IMR-90 (cell line): ENCODE data around the gene GRAMD2B. TPM values are rescaled to one million over a fixed set of nuclear protein-coding genes. Genes with fewer than 3 reads are reported as not detected.

Experiments
- ATAC-seq: fragments of 200-7000 bp; cut with Tn5 transposase; 2 replicates; pipeline ENCODE4 v1.9.1; 2020; ENCODE audit warnings: low read depth, mild to moderate bottlenecking, moderate library complexity
- BruUV-seq: library from RNA; stranded (reverse); fragments of 400-500 nt; replicated peaks from 2 replicates; lab custom pipeline; 2021; lab: Mats Ljungman, UMichigan
- CTCF ChIA-PET: fragments of 300-600 bp; formaldehyde crosslinking; extraction: SDS; loops from one replicate; lab custom pipeline; 2021; ENCODE audit warnings: antibody characterized with exemption; lab: Yijun Ruan, JAX
- POLR2A ChIA-PET: fragments of 300-600 bp; sonication (Branson Sonifier 250); formaldehyde crosslinking; loops from one replicate; lab custom pipeline; 2022; ENCODE audit warnings: antibody characterized with exemption; ENCODE audit not compliant: unreplicated experiment; lab: Charles Lee
- DNase-seq: peaks from one replicate; pipeline ENCODE4 v3.0.0; 2013
- H2AFZ ChIP-seq: replicated peaks from 2 replicates; pipeline ENCODE3; 2013; ENCODE audit warnings: low read length, mild to moderate bottlenecking; ENCODE audit not compliant: poor library complexity
- H2AK5ac ChIP-seq: 2 replicates; pipeline ENCODE4 v1.6.1; 2013; ENCODE audit warnings: low read depth, low read length, inconsistent platforms
- H2AK9ac ChIP-seq: replicated peaks from 2 replicates; pipeline ENCODE3; 2013; ENCODE audit warnings: mild to moderate bottlenecking, low read depth, low read length, moderate library complexity; ENCODE audit not compliant: poor library complexity
- H2BK120ac ChIP-seq: 2 replicates; pipeline ENCODE4 v1.6.1; 2013; ENCODE audit warnings: low read depth, low read length, inconsistent platforms
- H2BK15ac ChIP-seq: 3 replicates; pipeline ENCODE4 v1.6.1; 2013; ENCODE audit warnings: low read depth, low read length, inconsistent platforms
- H2BK20ac ChIP-seq: 2 replicates; pipeline ENCODE4 v1.6.1; 2013; ENCODE audit warnings: low read depth, mild to moderate bottlenecking, inconsistent platforms, low read length, moderate library complexity
- H2BK5ac ChIP-seq: 2 replicates; pipeline ENCODE4 v1.6.1; 2013; ENCODE audit warnings: mild to moderate bottlenecking, low read depth, low read length, inconsistent platforms; ENCODE audit not compliant: poor library complexity, severe bottlenecking
- H3K14ac ChIP-seq: replicated peaks from 2 replicates; pipeline ENCODE4 v1.6.1; 2013; ENCODE audit warnings: low read depth, low read length, inconsistent platforms
- H3K18ac ChIP-seq: 2 replicates; pipeline ENCODE4 v1.6.1; 2013; ENCODE audit warnings: low read depth, low read length, control low read depth
- H3K23ac ChIP-seq: 2 replicates; pipeline ENCODE4 v1.6.1; 2013; ENCODE audit warnings: low read depth, low read length, inconsistent platforms
- H3K27ac ChIP-seq: 2 replicates; pipeline ENCODE4 v1.5.1; 2013; ENCODE audit warnings: mild to moderate bottlenecking, control low read depth, low read length; ENCODE audit not compliant: insufficient read depth
- H3K27me3 ChIP-seq: 2 replicates; pipeline ENCODE4 v1.6.1; 2013; ENCODE audit warnings: low read length; ENCODE audit not compliant: control insufficient read depth, insufficient read depth
- H3K36me3 ChIP-seq: 2 replicates; pipeline ENCODE4 v1.6.1; 2013; ENCODE audit warnings: low read length, mixed read lengths; ENCODE audit not compliant: control insufficient read depth, insufficient read depth
- H3K4ac ChIP-seq: 2 replicates; pipeline ENCODE4 v1.6.1; 2013; ENCODE audit warnings: low read depth, low read length, inconsistent platforms
- H3K4me1 ChIP-seq: 2 replicates; pipeline ENCODE4 v1.6.1; 2013; ENCODE audit warnings: low read length, mixed read lengths; ENCODE audit not compliant: control insufficient read depth, insufficient read depth
- H3K4me2 ChIP-seq: 2 replicates; pipeline ENCODE4 v1.6.1; 2013; ENCODE audit warnings: low read depth, mild to moderate bottlenecking, control low read depth, low read length, moderate library complexity
- H3K4me3 ChIP-seq: 2 replicates; pipeline ENCODE4 v1.5.1; 2013; ENCODE audit warnings: low read depth, mild to moderate bottlenecking, control low read depth, low read length, moderate library complexity; ENCODE audit not compliant: insufficient read depth
- H3K56ac ChIP-seq: 2 replicates; pipeline ENCODE4 v1.6.1; 2013; ENCODE audit warnings: low read length, inconsistent platforms; ENCODE audit not compliant: insufficient read depth; ENCODE audit errors: extremely low read depth
- H3K79me1 ChIP-seq, 2 experiments: 2 replicates each; pipeline ENCODE4 v1.6.1; 2013; ENCODE audit warnings: low read length in 2 of 2, inconsistent platforms in 1 of 2, low read depth in 1 of 2
- H3K9ac ChIP-seq: 2 replicates; pipeline ENCODE4 v1.6.1; 2013; ENCODE audit warnings: low read depth, low read length, control low read depth
- H3K9me1 ChIP-seq: 2 replicates; pipeline ENCODE4 v1.6.1; 2013; ENCODE audit warnings: low read length, inconsistent platforms; ENCODE audit not compliant: insufficient read depth
- H3K9me3 ChIP-seq: 2 replicates; pipeline ENCODE4 v1.6.1; 2013; ENCODE audit warnings: low read length; ENCODE audit not compliant: control insufficient read depth, insufficient read depth
- H4K20me1 ChIP-seq: 2 replicates; pipeline ENCODE4 v1.6.1; 2013; ENCODE audit warnings: low read length, inconsistent platforms; ENCODE audit not compliant: insufficient read depth
- H4K5ac ChIP-seq: 2 replicates; pipeline ENCODE4 v1.6.1; 2013; ENCODE audit warnings: mild to moderate bottlenecking, low read depth, low read length, control low read depth
- H4K8ac ChIP-seq, 2 experiments: 2 replicates each; pipeline ENCODE4 v1.6.1; 2013; ENCODE audit warnings: low read depth in 2 of 2, low read length in 2 of 2, control low read depth in 1 of 2, inconsistent platforms in 1 of 2
- H4K91ac ChIP-seq: 2 replicates; pipeline ENCODE4 v1.6.1; 2013; ENCODE audit warnings: low read depth, low read length, inconsistent platforms; ENCODE audit not compliant: insufficient read depth
- BHLHE40 ChIP-seq: fragments of 150-350 bp; IDR thresholded peaks from 2 replicates; pipeline ENCODE4 v1.6.1; 2016; ENCODE audit warnings: mild to moderate bottlenecking, low read depth, low read length
- CEBPB ChIP-seq: IDR thresholded peaks from 2 replicates; pipeline ENCODE4 v1.6.1; 2012; ENCODE audit warnings: low read depth, low read length, improper control_type of control experiment
- CHD1 ChIP-seq: IDR thresholded peaks from 2 replicates; pipeline ENCODE4 v1.6.1; 2012; ENCODE audit warnings: low read depth, low read length, improper control_type of control experiment
- FOS ChIP-seq: fragments of 150-350 bp; IDR thresholded peaks from 2 replicates; pipeline ENCODE4 v1.6.1; 2016; ENCODE audit warnings: low read depth, low read length
- MAFK ChIP-seq: IDR thresholded peaks from 2 replicates; pipeline ENCODE4 v1.6.1; 2012; ENCODE audit warnings: low read depth, low read length, improper control_type of control experiment
- MAZ ChIP-seq: IDR thresholded peaks from 2 replicates; pipeline ENCODE4 v1.6.1; 2012; ENCODE audit warnings: low read depth, mild to moderate bottlenecking, low read length, improper control_type of control experiment, moderate library complexity, borderline replicate concordance
- MXI1 ChIP-seq: IDR thresholded peaks from 2 replicates; pipeline ENCODE4 v1.6.1; 2012; ENCODE audit warnings: low read depth, mild to moderate bottlenecking, low read length, moderate library complexity, borderline replicate concordance
- POLR2A ChIP-seq: IDR thresholded peaks from 2 replicates; pipeline ENCODE4 v1.6.1; 2012; ENCODE audit warnings: mild to moderate bottlenecking, low read depth, low read length
- RAD21 ChIP-seq: IDR thresholded peaks from 2 replicates; pipeline ENCODE4 v1.6.1; 2012; ENCODE audit warnings: low read length, improper control_type of control experiment
- RCOR1 ChIP-seq: IDR thresholded peaks from 2 replicates; pipeline ENCODE4 v1.6.1; 2012; ENCODE audit warnings: mild to moderate bottlenecking, low read length, improper control_type of control experiment; ENCODE audit not compliant: insufficient replicate concordance
- RFX5 ChIP-seq: IDR thresholded peaks from 2 replicates; pipeline ENCODE4 v1.8.0; 2012; ENCODE audit warnings: low read depth, mild to moderate bottlenecking, low read length, moderate library complexity
- SMC3 ChIP-seq: fragments of 150-350 bp; IDR thresholded peaks from 2 replicates; pipeline ENCODE4 v1.6.1; 2016; ENCODE audit warnings: low read depth, mild to moderate bottlenecking, antibody characterized with exemption, low read length, moderate library complexity
- WGBS, 2 experiments: methylation state at CpG; one replicate each; pipeline versions ENCODE4 v1.1.5 to v1.1.7; 2013; ENCODE audit warnings: missing lambda C conversion rate in 2 of 2; ENCODE audit not compliant: insufficient read length in 1 of 2; ENCODE audit errors: extremely low coverage in 2 of 2; 5-methylcytosine and 5-hydroxymethylcytosine counted together
- dilution Hi-C: fragments of 300-500 bp; cut with HindIII; formaldehyde crosslinking; loops from one replicate; pipeline ENCODE4 v1.14.3; 2018; ENCODE audit warnings: low sequenced_read_pairs; ENCODE audit not compliant: unreplicated experiment
- in situ Hi-C: fragments of 300-500 bp; cut with MboI; formaldehyde crosslinking; loops from 3 replicates; pipeline ENCODE4 v1.14.3; 2019; ENCODE audit warnings: low sequenced_read_pairs, inconsistent platforms, mixed read lengths
- intact Hi-C: fragments of 100-400 bp; cut with micrococcal nuclease; formaldehyde crosslinking; loops from 2 replicates; pipeline ENCODE4 v1.10.0; 2022
- polyA plus RNA-seq, 3 experiments: library from polyadenylated mRNA; depleted of rRNA; stranded (reverse); fragments of >200 nt; gene quantifications; 2 replicates each; pipeline ENCODE4 v1.2.3, GENCODE V29; 2012; ENCODE audit warnings: low replicate concordance in 1 of 3
- total RNA-seq: library from RNA; depleted of rRNA; stranded (reverse); fragments of >200 nt; gene quantifications from 2 replicates; pipeline ENCODE4 v1.2.3, GENCODE V29; 2012
- TF ChIP-seq, protein P1 (sequence below): conservative IDR thresholded peaks from 2 replicates; pipeline ENCODE4 v1.5.1; 2012; ENCODE audit warnings: mild to moderate bottlenecking, low read depth, low read length, improper control_type of control experiment
- TF ChIP-seq, protein P2 (sequence below): fragments of 150-350 bp; IDR thresholded peaks from 2 replicates; pipeline ENCODE4 v1.6.1; 2016; ENCODE audit warnings: low read depth, mild to moderate bottlenecking, low read length, moderate library complexity, borderline replicate concordance
- TF ChIP-seq, protein P3 (sequence below): fragments of 150-350 bp; IDR thresholded peaks from 2 replicates; pipeline ENCODE4 v1.6.1; 2017; ENCODE audit warnings: mild to moderate bottlenecking, antibody characterized with exemption, low read length, low read depth

GRAMD2B gene
- total and polyA plus RNA-seq, 2 of the 4 experiments (the other 2 are of a cell fraction) = 13.9 to 20.3 TPM

DNA sequence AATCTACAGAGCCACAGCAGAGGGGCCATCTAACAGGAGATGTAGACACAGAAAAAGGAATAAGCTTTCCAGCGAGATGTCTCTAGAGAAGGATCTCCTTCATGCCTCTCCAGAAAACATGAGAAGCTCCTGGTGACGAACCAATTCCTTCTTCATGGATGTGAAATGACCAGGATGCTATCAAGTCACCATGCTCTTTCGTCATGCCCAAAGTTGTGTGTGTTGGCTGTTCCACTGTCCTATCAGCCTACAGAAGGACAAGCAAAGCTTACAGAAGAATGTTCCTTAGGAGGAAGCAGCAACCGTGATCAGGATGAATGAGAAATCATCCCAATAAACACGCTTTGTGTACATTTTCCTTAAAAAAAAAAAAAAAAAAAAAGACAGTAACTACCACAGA is 117.4 kb downstream of the GRAMD2B start:
- no peaks in the 10 kb centered on the region for H4K20me1 ChIP-seq
- no peak overlapping the region for H2BK5ac ChIP-seq
- H3K4me1 ChIP-seq = peaks cover 7% of the 10 kb centered on the region
- no peak overlapping the region for H4K8ac ChIP-seq
- H3K23ac ChIP-seq = no peak overlapping the region
- peaks cover 11% of the 10 kb centered on the region for H3K9me1 ChIP-seq
- peaks cover 2% of the 10 kb centered on the region; the same call in 1 of the 2 replicates for H3K36me3 ChIP-seq
- peak overlapping the region; percentile 26; the same call in 1 of the 2 replicates for H2BK120ac ChIP-seq
- POLR2A ChIA-PET = no interaction called here
- H2AFZ ChIP-seq = no peak overlapping the region
- H3K79me1 ChIP-seq = 0 out of 4 replicates have a peak, but pooled peaks cover 0 to 3% of the 10 kb centered on the region in 2 experiments
- in situ Hi-C loops (no loop called here), dilution Hi-C loops (loop anchor here (10.0 kb wide), 1 partner anchor 196 kb away; no protein-coding TSS in a partner anchor), intact Hi-C loops (loop anchor here (5.0 kb wide), 1 partner anchor 262 kb away; no protein-coding TSS in a partner anchor)
- H4K5ac ChIP-seq = no peak overlapping the region
- H2AK5ac ChIP-seq = no peak overlapping the region
- TF ChIP-seq MXI1 (no peak), SMC3 (no peak), BHLHE40 (no peak), RFX5 (no peak), CHD1 (no peak), POLR2A (no peak), FOS (no peak), CEBPB (no peak), RAD21 (no peak), RCOR1 (no peak), MAZ (no peak), MAFK (no peak)
- TF ChIP-seq, protein P1, sequence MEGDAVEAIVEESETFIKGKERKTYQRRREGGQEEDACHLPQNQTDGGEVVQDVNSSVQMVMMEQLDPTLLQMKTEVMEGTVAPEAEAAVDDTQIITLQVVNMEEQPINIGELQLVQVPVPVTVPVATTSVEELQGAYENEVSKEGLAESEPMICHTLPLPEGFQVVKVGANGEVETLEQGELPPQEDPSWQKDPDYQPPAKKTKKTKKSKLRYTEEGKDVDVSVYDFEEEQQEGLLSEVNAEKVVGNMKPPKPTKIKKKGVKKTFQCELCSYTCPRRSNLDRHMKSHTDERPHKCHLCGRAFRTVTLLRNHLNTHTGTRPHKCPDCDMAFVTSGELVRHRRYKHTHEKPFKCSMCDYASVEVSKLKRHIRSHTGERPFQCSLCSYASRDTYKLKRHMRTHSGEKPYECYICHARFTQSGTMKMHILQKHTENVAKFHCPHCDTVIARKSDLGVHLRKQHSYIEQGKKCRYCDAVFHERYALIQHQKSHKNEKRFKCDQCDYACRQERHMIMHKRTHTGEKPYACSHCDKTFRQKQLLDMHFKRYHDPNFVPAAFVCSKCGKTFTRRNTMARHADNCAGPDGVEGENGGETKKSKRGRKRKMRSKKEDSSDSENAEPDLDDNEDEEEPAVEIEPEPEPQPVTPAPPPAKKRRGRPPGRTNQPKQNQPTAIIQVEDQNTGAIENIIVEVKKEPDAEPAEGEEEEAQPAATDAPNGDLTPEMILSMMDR = no peak
- TF ChIP-seq, protein P2, sequence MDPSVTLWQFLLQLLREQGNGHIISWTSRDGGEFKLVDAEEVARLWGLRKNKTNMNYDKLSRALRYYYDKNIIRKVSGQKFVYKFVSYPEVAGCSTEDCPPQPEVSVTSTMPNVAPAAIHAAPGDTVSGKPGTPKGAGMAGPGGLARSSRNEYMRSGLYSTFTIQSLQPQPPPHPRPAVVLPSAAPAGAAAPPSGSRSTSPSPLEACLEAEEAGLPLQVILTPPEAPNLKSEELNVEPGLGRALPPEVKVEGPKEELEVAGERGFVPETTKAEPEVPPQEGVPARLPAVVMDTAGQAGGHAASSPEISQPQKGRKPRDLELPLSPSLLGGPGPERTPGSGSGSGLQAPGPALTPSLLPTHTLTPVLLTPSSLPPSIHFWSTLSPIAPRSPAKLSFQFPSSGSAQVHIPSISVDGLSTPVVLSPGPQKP = no peak
- TF ChIP-seq, protein P3, sequence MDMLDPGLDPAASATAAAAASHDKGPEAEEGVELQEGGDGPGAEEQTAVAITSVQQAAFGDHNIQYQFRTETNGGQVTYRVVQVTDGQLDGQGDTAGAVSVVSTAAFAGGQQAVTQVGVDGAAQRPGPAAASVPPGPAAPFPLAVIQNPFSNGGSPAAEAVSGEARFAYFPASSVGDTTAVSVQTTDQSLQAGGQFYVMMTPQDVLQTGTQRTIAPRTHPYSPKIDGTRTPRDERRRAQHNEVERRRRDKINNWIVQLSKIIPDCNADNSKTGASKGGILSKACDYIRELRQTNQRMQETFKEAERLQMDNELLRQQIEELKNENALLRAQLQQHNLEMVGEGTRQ = no peak
- H3K14ac ChIP-seq = no peak overlapping the region
- no peak overlapping the region for H3K18ac ChIP-seq
- CTCF ChIA-PET = interaction anchor here (0.9 to 2.9 kb wide), 3 partner anchors 10 to 202 kb away, joined by 3 to 13 read pairs (median 4); no protein-coding TSS in a partner anchor
- H2BK20ac ChIP-seq = no peak overlapping the region
- H3K9me3 ChIP-seq = no peaks in the 10 kb centered on the region
- no peak overlapping the region for H3K4me3 ChIP-seq
- no peak overlapping the region for H4K91ac ChIP-seq
- DNase-seq (no peak), ATAC-seq (no peak)
- no peak overlapping the region for H3K4ac ChIP-seq
- H3K56ac ChIP-seq = no peak overlapping the region
- no peak overlapping the region for H2BK15ac ChIP-seq
- no CpG with 5 or more reads among the region's 5 CpGs for WGBS, 2 experiments
- BruUV-seq = no TSS peak
- no peak overlapping the region for H3K27ac ChIP-seq
- H3K27me3 ChIP-seq = no peaks in the 10 kb centered on the region
- no peak overlapping the region for H2AK9ac ChIP-seq
- no peak overlapping the region for H3K4me2 ChIP-seq
- H3K9ac ChIP-seq = no peak overlapping the region
